IPS-18c (cell line): ENCODE results near the gene SMOC1.

Experiments
- H3K4me3 ChIP-seq: 2 replicates; pipeline ENCODE4 v1.7.0; 2013; ENCODE audit warnings: low read depth, mild to moderate bottlenecking, low read length, moderate library complexity; ENCODE audit not compliant: insufficient read depth
- H3K9me3 ChIP-seq: one replicate; pipeline ENCODE4 v1.6.1; 2013; ENCODE audit warnings: mild to moderate bottlenecking, low read length, moderate library complexity; ENCODE audit not compliant: control insufficient read depth, insufficient read depth

SMOC1 gene

DNA sequence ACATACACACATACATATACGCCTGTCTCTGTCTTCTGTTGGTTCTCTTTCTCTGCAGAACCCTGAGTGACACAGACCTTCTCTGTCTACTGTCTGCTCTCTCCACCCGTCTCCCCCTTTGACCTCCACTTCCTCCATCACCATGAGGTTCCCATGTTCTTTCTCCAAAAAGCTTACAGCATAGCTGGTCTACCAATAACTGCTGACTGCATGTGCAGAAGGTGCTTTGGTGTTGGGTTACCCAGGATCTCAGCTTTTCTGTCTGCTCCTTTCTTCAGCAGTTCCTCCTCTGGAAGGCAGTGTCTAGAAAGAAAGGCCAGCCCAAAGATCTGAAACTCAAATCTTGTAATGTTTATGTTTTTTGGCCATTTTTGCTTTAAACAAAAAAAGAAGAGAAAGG, 125.6 kb downstream of the SMOC1 start:
- no peaks in the 10 kb centered on the region for H3K9me3 ChIP-seq
- no peak overlapping the region for H3K4me3 ChIP-seq

DNA sequence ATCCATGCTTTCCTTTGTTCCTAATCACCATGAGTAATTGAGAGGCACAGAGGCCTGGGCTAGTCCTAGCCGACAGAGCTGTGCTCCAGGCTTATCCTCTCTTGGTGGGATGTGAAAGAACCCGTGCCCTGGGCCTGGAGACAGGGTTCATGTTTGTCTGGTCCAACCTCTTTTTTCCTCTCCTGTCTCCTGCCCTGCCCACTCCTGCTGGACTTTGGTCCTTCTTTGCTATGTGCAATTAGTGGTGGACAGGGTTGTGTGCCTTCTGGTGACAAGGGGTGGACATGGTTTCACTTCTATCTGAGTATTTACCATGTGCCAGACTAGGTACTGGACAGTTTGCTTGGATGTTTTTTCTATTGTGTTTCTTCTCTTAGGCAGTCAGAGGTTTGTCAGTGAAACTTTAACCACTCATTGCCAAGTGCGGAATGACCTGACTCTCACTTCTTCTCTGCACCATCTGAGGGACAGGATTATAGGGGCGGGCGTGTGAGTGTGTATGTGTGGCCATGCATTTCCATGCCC, 126.1 kb downstream of the SMOC1 start:
- no peaks in the 10 kb centered on the region for H3K9me3 ChIP-seq
- H3K4me3 ChIP-seq, result no peak overlapping the region

DNA sequence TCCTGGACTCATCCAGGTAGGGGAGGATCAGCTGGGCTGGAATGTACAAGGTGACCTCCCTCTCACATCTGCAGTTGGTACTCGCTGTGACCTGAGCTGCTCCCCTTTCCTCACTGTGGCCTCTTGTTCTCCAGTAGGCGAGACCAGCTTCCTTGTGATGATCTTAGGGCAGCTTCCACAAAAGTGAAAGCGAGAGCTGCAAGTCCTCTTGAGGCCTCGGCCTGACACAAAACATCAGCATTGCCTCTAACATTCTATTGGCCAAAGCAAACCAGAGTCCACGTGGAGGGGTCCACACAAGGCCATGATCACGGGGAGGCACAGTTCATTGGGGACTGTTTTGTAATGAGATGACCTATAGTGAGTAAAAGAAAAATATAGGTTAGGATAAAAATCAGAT, 127.5 kb downstream of the SMOC1 start:
- H3K9me3 ChIP-seq, result no peaks in the 10 kb centered on the region
- H3K4me3 ChIP-seq, result no peak overlapping the region

DNA sequence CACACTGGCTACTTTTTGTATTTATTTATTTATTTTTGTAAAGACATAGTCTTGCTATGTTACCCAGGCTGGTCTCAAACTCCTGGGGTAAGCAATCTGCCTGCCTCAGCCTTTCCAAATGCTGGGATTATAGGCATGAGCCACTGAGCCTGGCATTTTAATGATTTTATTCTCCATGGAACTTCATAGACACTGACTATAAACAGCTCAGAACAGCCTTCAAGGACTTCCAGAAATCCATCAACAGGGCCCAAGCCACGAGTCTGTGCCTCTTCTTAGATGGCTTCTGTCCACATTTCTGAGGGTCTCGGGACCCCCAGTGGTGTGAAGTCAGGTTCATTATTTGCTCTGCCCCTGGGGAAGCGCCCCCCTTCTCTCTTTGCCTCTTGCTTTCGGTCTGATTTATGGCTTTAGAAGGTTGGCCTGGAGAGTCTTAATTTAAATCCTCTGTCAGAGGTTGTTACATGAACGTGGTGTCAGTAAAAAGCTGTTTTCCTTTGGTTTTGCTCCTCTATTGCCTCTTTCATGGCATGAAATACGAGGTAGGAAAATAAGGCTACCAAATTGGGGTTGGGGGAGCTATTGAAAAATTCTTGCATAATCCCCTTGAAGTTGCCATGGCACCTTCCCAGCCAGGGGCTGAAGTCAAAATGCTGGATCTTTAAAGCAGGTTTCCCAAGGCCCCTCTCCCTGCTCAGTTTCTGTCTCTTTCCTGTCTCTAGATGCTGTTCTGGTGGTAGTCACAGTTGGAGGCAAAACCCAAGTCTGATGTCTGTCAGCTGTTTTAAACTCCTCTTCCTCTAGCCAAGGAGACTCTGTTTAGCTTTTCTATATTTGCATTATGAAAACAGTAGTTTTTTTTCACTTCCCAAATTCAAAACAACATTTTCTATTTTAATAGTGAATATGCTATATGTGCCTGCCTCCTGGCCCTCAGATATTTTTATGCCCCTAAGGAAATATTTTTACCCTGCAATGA, 129.4 kb downstream of the SMOC1 start:
- Histone ChIP-seq H3K9me3 (no peaks in the 10 kb centered on the region), H3K4me3 (no peak overlapping the region)

DNA sequence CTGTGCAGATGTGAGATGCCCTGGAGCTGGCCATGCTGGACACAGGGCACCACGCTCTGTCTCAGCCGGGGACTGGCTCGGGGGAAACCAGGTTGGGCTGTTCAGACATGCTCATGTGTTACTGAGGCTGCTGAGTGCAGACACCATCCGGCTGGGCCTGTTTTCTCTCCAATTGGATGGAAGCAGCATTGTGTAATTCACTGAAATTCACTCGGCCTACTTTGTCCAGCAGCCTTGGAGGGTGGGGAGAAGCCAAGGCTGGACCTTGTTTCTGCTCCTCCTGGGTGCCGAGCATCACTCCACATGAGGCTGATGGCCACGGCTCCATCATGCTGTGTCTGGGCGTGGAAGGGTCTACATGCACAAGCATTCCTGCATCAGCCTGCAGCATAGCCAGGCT, 130.7 kb downstream of the SMOC1 start:
- H3K4me3 ChIP-seq, result no peak overlapping the region
- no peaks in the 10 kb centered on the region for H3K9me3 ChIP-seq

DNA sequence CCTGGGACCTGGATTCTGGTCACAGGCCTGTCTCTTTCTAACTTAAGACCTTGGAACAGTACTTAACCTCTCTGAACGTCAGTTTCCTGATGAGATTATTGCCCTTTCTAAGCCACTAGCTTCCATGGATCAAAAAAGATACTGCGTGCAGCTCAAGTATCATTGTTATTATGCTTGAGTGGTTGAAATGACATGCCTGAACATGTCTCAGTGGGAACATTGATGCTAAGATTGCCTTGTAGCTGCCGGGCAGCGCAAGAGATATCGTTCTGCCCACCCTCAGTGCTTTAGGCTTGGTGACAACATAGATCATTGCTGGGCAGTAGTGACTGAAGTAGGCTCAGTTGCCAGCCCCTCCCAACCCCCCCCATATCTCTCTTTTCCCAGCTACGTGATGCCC, 131.9 kb downstream of the SMOC1 start:
- no peak overlapping the region for H3K4me3 ChIP-seq
- no peaks in the 10 kb centered on the region for H3K9me3 ChIP-seq

DNA sequence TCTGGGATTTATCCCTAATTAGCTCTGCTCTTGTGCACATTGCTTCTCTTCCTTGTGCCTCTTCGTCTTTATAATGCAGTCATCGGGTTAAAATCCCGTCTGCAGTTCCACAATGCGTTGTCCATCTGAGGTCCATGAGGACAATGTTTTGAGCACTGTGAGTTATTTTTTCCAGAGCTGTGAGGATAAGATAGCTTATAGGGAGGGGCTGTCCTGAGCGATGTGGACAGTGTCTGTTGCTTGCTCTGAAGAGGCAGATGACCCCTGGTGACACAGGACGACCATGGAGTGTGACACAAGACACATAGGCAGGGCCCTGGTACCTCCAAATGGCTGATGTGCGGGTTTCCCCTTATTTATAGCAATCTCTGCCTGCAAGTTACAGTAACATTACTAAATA, 132.5 kb downstream of the SMOC1 start:
- no peaks in the 10 kb centered on the region for H3K9me3 ChIP-seq
- H3K4me3 ChIP-seq, result no peak overlapping the region

DNA sequence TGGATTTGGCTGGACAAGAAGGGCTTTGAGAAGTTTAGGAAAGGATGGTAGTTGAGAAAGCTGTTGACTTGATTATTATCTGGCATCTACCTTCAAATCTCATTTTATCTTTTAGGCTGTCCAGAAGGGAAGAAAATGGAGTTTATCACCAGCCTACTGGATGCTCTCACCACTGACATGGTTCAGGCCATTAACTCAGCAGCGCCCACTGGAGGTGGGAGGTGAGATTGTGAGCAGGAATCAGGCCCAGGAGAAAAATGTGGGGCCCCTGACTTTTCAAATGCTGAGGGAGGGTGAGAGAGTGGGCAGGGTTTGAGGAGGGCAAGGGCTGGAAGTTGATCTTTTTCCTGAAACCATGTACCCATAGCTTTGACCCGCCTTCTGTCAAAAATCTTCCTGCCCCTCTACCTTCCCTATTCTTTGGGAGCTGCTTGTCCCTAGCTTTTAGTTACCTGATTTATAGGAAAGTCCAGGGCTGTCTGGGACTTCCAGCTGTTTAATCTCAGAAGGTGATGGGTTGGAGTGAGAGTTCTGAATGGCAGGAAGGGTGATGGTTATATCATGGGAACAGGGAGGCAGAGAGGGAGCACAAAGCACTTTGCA, 134.2 kb downstream of the SMOC1 start:
- H3K4me3 ChIP-seq, result no peak overlapping the region
- H3K9me3 ChIP-seq, result no peaks in the 10 kb centered on the region

DNA sequence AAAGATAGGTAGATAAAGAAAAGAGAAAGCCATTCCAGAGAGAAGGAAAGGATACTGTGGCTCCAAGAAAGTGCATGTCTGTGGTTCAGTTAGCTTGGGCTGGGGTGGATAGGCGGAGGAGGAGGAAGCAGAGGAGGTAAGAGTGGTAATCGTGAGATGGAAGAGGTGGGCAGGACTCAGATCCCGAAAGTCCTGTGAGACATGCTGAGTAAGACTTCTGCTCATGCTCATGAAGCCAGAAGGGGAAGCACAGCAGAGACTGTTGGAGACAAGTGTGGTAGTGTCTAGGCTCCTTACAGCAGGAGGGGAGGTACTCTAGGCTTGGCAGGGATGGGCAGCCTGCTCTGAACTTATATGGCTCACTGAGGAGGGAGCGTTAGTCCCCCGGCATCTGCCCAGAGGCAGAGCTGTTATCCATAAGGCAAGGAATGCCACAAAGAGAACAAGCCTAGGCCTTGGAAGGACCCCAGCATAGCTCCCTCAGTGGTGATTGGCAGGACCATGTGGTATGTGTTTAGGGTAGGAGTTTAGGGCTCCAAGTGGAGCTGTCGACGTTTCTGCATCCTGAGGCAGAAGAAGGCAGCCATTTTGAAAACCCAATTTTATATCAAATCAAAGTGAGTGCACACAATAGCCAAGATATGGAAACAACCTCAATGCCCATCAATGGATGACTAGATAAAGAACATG, 135.3 kb downstream of the SMOC1 start:
- Histone ChIP-seq H3K9me3 (peaks cover under 1% of the 10 kb centered on the region), H3K4me3 (no peak overlapping the region)

DNA sequence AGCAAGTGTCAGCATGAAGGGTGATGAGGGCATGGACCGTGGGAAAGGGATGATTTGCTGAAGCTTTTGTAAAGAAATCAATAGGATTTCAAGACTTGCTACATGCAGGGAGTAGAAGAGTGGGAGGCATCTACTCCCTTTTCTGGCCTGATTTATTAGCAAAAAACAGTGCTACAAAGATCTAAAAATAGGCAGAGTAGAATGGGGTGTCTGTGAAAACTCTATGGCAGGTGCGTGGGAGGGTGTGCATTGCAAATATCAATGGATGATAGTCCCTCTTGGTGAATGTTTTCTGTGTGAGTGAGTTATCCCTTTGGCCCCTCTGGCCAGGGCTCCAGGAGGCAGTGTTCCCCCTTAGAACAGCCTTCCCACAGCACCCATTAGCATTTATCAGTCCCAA, 139.0 kb downstream of the SMOC1 start:
- Histone ChIP-seq H3K4me3 (no peak overlapping the region), H3K9me3 (peaks cover 2% of the 10 kb centered on the region)

DNA sequence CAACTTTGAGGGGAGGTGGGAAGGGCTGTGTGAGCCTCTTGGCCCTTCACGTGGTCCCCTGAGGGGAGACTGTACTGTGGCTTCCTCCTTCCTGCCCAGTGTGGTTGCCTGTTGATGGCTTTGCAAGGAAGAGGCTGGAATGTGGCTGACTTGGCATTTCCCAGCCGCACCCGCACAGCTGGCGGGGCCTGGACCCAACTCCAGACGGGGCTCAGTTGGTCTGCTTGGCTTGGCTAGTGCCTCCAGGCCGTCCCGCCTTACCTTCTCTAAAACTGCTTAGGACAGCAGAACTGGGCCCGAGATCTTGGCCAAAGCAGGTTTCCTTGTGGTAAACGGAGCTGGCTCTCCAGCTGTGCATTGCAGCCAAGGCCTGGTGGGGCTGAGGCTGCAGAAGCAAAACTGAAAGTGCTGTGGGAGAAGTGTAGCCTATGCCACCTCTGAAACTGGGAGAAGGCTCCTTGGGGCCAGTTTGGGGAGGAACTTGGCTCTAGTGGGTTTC, 139.5 kb downstream of the SMOC1 start:
- no peak overlapping the region for H3K4me3 ChIP-seq
- H3K9me3 ChIP-seq, result peaks cover 2% of the 10 kb centered on the region

DNA sequence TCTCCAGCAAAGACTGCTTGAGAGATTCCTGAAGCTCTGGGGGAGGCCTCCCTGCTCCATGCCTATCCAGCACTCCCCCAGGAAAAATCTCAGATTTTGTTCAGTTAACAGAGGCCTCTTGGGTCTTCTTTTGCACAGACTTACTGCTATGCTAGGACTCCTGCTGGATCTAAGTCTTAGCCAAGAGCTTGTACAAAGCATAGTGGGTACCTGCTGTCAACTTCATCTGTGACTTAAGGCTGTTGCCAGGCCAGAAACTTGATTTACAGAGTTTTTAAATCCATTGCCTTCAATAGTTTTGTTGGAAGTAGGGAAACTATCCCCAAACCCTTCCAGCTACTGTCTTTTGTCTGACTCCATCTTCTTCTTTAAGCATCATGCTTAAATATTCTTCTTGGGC, 140.5 kb downstream of the SMOC1 start:
- Histone ChIP-seq H3K9me3 (peaks cover 2% of the 10 kb centered on the region), H3K4me3 (no peak overlapping the region)

DNA sequence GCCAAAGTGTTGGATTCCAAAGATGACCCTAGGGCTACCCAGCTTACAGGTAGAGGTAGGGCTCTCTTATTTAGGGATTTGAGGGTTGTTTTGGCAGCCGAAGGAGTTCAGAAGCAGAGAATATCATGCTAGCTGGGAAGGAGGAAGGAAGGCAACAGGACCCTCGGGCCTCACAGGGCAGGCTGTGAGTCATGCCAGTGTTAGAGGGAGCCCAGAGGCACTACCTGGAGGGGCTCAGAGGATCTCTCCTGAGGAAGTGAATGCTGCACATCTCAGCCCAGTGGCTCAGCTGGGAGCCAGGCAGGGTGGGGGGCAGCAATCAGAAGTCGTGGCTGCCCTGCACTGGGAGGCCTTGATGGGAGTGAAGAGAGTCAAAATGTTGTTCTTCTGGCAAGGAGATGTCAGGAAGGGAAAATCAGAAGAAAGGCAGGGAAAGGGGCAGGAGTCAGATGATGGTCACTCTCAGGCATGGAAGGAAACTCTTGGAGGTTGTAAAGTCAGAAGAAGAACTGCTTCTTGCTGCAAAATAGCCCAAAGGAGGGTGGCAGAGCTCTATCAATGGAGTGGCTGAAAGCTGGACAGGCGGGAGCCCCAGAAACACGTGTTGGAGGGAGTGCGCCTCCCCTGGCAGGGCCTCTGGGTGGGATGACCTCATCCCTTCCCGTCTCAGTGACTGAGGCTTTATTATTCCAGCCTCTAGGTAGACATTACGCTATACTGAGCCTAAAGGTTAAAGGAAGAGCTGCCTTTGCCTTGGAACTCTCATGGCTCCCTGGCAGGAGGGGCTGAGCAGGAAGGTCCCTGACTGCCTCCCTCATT, 141.3 kb downstream of the SMOC1 start:
- Histone ChIP-seq H3K9me3 (peaks cover 2% of the 10 kb centered on the region), H3K4me3 (no peak overlapping the region)

DNA sequence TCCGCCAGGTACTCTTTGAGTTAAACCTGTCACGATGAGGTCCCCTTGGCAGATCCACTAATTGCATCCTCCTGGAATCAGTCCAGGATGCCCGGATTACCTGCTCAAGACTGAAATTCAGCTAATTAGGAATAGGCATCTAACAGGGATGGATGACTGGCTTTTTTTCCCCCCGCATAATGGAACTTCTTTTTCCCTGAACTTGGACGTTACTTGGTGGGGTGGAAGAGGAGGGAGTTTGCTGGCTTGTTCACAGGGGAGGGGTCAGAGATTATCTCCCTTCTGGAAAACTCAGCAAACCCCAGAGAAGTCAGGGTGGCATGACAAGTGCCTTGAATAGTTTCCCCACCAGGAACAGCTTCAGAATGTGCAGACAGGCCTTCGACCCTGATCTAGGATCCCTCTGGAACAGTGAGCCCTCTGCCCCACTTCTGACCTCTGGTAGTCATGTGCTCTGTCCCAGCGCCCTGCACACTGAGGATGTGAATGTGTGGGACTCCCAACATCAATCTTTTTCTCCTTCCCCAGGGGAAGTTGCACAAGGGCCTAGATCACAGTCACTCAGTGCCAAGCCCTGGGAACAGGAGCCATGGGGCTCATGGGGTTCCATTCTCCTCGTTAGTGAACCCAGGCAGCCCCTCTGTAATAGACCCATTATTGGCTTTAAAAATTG, 142.5 kb downstream of the SMOC1 start:
- Histone ChIP-seq H3K9me3 (peaks cover 2% of the 10 kb centered on the region), H3K4me3 (no peak overlapping the region)

DNA sequence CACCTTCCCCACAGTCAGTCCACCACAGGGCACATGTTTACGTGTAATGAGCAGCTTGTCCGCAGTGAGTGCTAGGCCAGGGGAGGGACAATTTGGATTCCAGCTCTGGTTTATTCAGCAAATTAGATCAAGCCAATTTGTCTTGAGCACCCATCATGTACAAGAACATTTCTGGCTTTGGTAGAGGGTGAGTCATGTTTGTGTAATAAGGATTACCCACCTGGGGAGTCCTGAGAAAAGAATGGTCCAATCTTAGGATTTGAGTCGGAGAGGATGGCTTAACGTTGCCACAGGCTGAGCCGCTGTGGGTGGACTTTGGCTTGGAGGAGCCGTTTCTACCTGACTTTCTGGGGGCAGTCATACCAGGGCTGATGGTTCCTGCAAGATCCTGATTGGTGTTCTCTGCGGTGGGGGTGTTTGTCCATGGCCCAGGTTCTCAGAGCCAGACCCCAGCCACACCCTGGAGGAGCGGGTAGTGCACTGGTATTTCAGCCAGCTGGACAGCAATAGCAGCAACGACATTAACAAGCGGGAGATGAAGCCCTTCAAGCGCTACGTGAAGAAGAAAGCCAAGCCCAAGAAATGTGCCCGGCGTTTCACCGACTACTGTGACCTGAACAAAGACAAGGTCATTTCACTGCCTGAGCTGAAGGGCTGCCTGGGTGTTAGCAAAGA, 143.7 kb downstream of the SMOC1 start:
- Histone ChIP-seq H3K4me3 (no peak overlapping the region), H3K9me3 (peaks cover 2% of the 10 kb centered on the region)

DNA sequence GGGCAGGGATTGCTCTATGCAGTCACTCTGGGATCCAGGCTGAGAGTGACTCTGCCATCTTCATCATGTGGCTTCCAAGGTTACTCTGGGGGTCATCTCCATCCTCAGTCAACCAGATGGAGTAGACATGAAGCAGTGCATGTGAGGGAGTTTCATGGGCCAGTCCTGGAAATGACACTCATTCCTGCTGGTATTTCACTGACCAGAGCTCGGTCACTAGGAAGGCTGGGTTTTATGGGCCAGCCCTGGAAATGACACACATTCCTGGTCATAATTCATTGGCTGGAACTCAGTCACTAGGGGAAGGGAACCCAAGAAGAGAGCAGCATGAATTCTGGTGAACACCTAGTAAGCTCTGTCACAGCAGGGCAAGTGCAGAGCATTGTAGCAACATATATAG, 144.7 kb downstream of the SMOC1 start:
- Histone ChIP-seq H3K4me3 (no peak overlapping the region), H3K9me3 (peaks cover 2% of the 10 kb centered on the region)
